K562 (cell line): ENCODE measurements around the gene CDT1. TPM values are rescaled to one million over a fixed set of nuclear protein-coding genes. Genes with fewer than 3 reads are reported as not detected.

ENCODE experiments used
- AFF4 ChIP-seq: sonication (generic); formaldehyde crosslinking; IDR thresholded peaks from 2 replicates; pipeline ENCODE4 v1.8.0; 2023; ENCODE audit warnings: mild to moderate bottlenecking, missing genetic modification reagents
- ARID3B ChIP-seq: fragments of 250-450 bp; sonication (Bioruptor Pico); IDR thresholded peaks from 2 replicates; pipeline ENCODE4 v1.4.0; 2020; ENCODE audit warnings: borderline replicate concordance
- ASH1L ChIP-seq: fragments of 450-650 bp; IDR thresholded peaks from 2 replicates; pipeline ENCODE4 v1.6.1; 2018; ENCODE audit warnings: borderline replicate concordance, mild to moderate bottlenecking, low read depth; ENCODE audit not compliant: partially characterized antibody
- FOXK2 ChIP-seq, 2 experiments: fragments of 450-650 bp; IDR thresholded peaks in 1 of 2; conservative IDR thresholded peaks in 1 of 2; 2 replicates each; pipeline ENCODE4 v1.6.1; 2016; ENCODE audit warnings: low read depth in 2 of 2, mild to moderate bottlenecking in 1 of 2
- GABPB1 ChIP-seq: sonication (generic); formaldehyde crosslinking; IDR thresholded peaks from 2 replicates; pipeline ENCODE4 v1.8.0; 2022; ENCODE audit warnings: mild to moderate bottlenecking, missing genetic modification reagents
- GTF2E2 ChIP-seq: fragments of 200-800 bp; sonication (Bioruptor generic); IDR thresholded peaks from 2 replicates; pipeline ENCODE4 v1.6.1; 2016; ENCODE audit warnings: missing genetic modification characterization, missing compliant biosample characterization
- HNRNPL ChIP-seq: fragments of 200-400 bp; formaldehyde crosslinking; IDR thresholded peaks from 2 replicates; pipeline ENCODE4 v1.6.1; 2017; ENCODE audit warnings: low read depth, mild to moderate bottlenecking, low read length
- KLF13 ChIP-seq: fragments of 450-650 bp; IDR thresholded peaks from 2 replicates; pipeline ENCODE4 v1.6.1; 2016; ENCODE audit warnings: missing genetic modification characterization, low read depth, mild to moderate bottlenecking, missing compliant biosample characterization, moderate library complexity, borderline replicate concordance
- NFXL1 ChIP-seq: fragments of 450-650 bp; formaldehyde crosslinking; IDR thresholded peaks from 2 replicates; pipeline ENCODE4 v1.4.0; 2021; ENCODE audit warnings: mild to moderate bottlenecking
- POLR2AphosphoS2 ChIP-seq: IDR thresholded peaks from 2 replicates; pipeline ENCODE4 v1.6.1; 2012; ENCODE audit warnings: low read length, improper control_type of control experiment
- RB1 ChIP-seq: fragments of 450-650 bp; IDR thresholded peaks from 2 replicates; pipeline ENCODE4 v1.6.1; 2017; ENCODE audit warnings: low read depth, mild to moderate bottlenecking
- RBM34 ChIP-seq: fragments of 200-400 bp; formaldehyde crosslinking; IDR thresholded peaks from 2 replicates; pipeline ENCODE4 v1.6.1; 2018; ENCODE audit warnings: low read length, borderline replicate concordance; ENCODE audit not compliant: insufficient read depth
- SMAD4 ChIP-seq: fragments of 250-450 bp; sonication (Bioruptor Pico); conservative IDR thresholded peaks from 2 replicates; pipeline ENCODE4 v1.8.0; 2021; ENCODE audit warnings: inconsistent platforms, mild to moderate bottlenecking, moderate library complexity
- TRIM28 ChIP-seq: fragments of 450-650 bp; IDR thresholded peaks from 2 replicates; pipeline ENCODE4 v1.6.1; 2017
- YY1 ChIP-seq, 3 experiments: IDR thresholded peaks; 2 replicates each; pipeline ENCODE4 v1.6.1; 2011; ENCODE audit warnings: low read length in 2 of 3, mild to moderate bottlenecking in 2 of 3, moderate library complexity in 2 of 3, borderline replicate concordance in 1 of 3, control low read depth in 1 of 3, low read depth in 1 of 3; ENCODE audit not compliant: insufficient read depth in 3 of 3, insufficient replicate concordance in 2 of 3, control insufficient read depth in 1 of 3, insufficient read length in 1 of 3; ENCODE audit errors: extremely low read depth in 1 of 3
- ZNF717 ChIP-seq: fragments of 250-450 bp; sonication (Bioruptor Pico); IDR thresholded peaks from 2 replicates; pipeline ENCODE4 v1.5.0; 2021
- ZNF766 ChIP-seq: fragments of 200-800 bp; sonication (Bioruptor generic); conservative IDR thresholded peaks from 2 replicates; pipeline ENCODE4 v1.6.1; 2016; ENCODE audit warnings: missing genetic modification characterization, missing compliant biosample characterization
- polyA plus RNA-seq, 8 experiments: library from polyadenylated mRNA; depleted of rRNA in 4 of 8; stranded (reverse) in 5 of 8; unstranded in 3 of 8; fragments of >200 nt; fragmentation: Nextera tagmentation in 2 of 8; fragmentation: Illumina TruSeq in 1 of 8; extraction: Ambion mirVana in 2 of 8; extraction: Trizol in 1 of 8; gene quantifications; 2 replicates each; pipeline versions ENCODE4 v1.2.1 to v1.2.3, GENCODE V29; 2011 to 2014; ENCODE audit warnings: inconsistent platforms in 1 of 8, missing spikeins in 1 of 8
- total RNA-seq, 7 experiments: library from RNA; depleted of rRNA in 6 of 7; stranded (reverse); fragments of >200 nt in 6 of 7; fragmentation: Illumina TruSeq in 2 of 7; extraction: Trizol in 2 of 7; gene quantifications; 2 replicates each; pipeline versions ENCODE4 v1.2.1 to v1.2.3, GENCODE V29; 2011 to 2021; ENCODE audit warnings: low replicate concordance in 1 of 7
- TF ChIP-seq, protein P1 (sequence below): fragments of 450-650 bp; IDR thresholded peaks from 2 replicates; pipeline ENCODE4 v1.6.1; 2016; ENCODE audit warnings: low read depth, mild to moderate bottlenecking, moderate library complexity

Gene CDT1
- total and polyA plus RNA-seq, 9 of the 15 experiments (the other 6 are each of a cell fraction or from before 2014, with no cell fraction given): 0.92 to 178 (median 14.2) TPM

DNA sequence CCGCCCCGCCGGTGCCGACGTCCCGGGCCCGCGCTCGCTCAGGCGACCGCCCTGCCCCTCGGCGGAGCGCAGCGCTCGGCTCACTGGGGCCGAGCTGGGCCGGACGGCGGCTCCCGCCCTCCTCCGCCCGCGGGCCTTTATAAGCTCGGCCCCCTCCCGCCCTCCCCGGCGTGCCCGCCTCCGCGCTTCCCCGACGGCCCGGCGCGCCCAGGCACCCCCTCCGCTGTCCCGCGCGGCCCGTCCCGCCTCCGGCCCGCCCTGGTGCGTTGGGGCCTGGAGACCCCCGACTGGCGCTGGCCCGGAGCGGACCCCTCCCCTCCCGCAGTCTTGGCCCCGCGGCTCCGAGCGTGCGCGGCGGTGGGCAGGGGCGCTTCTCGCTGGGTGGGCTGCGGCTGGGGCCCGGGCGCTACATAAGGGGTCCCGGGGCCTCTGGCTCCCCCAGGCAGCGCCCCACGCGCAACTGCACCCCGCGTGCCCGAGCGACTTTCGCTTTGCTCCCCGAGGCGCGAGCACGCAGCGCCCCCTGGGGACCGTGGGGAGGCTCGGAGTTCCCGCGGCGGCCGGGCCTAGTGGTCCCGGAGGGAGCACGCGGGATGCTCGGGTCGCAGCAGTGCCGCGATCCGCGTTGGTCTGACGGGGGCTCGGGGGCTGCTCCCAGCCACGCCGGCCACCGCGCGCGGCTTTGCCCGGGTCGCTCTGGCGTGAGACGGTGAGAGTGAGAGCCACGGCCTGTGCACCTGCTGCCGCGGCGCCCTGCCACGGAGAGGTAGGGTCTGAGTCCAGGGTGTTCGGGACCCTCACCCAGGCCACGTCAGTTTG lies 18.3 kb upstream of the CDT1 start, which contains the start of gene PIEZO1 (continued):
- TF ChIP-seq AFF4 (peak; percentile 89; the same call in 1 of the 2 replicates), RBM34 (no peak), ZNF766 (CRISPR knock-in tag) (no peak), ARID3B (CRISPR knock-in tag) (no peak), SMAD4 (CRISPR knock-in tag) (peak; percentile 71; the same call in 1 of the 2 replicates), TRIM28 (no peak; the same call in 1 of the 2 replicates), HNRNPL (no peak), YY1 (IDR thresholded peaks at IDR 0.05; ENCODE audit: borderline replicate concordance in 1 of 3, control insufficient read depth in 1 of 3, extremely low read depth in 1 of 3, insufficient read depth in 3 of 3, insufficient read length in 1 of 3, insufficient replicate concordance in 2 of 3, low read depth in 1 of 3, low read length in 2 of 3) (peak in 2 of 3 experiments; percentile 46 to 48), FOXK2 (conservative IDR thresholded peaks at IDR 0.05 in 1 of 2, IDR thresholded peaks at IDR 0.05 in 1 of 2; ENCODE audit: low read depth in 2 of 2) (no peak), ASH1L (no peak), NFXL1 (CRISPR knock-in tag) (no peak), RB1 (peak; percentile 99), ZNF717 (CRISPR knock-in tag) (no peak), KLF13 (tag) (peak; percentile 81), GTF2E2 (tag) (no peak), POLR2AphosphoS2 (no peak), GABPB1 (CRISPR knock-in tag) (peak; percentile 81)
- TF ChIP-seq, protein P1, sequence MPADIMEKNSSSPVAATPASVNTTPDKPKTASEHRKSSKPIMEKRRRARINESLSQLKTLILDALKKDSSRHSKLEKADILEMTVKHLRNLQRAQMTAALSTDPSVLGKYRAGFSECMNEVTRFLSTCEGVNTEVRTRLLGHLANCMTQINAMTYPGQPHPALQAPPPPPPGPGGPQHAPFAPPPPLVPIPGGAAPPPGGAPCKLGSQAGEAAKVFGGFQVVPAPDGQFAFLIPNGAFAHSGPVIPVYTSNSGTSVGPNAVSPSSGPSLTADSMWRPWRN: no peak
